ENCODE measurements around the gene FBXW4. TPM values are rescaled to one million over a fixed set of nuclear protein-coding genes. Genes with fewer than 3 reads are reported as not detected.
A peak's percentile ranks its signal among the peaks of the same experiment; 100 is the strongest.

Gene FBXW4
- total RNA-seq, 1 donor from 2014 or later: 33.4 TPM

- Mint-ChIP-seq H3K4me3 (no peak overlapping the region), H3K4me1 (peaks cover 22% of the 10 kb centered on the region), H3K27ac (ENCODE audit: unreplicated experiment) (no peak overlapping the region), H3K27me3 (ENCODE audit: low read depth) (peaks cover 12% of the 10 kb centered on the region), H3K36me3 (ENCODE audit: low read depth) (peaks cover 7% of the 10 kb centered on the region), H3K9me3 (no peaks in the 10 kb centered on the region)
- DNase-seq (ENCODE audit: low read depth, low spot score): no peak
- no peak for TF ChIP-seq CTCF (conservative IDR thresholded peaks at IDR 0.05)
These were observed 76.1 kb downstream of the FBXW4 start for GRCh38 chr10:101618871-101619270.

GRCh38 chr10:101617824-101618568, 77.0 kb downstream of the FBXW4 start:
- Mint-ChIP-seq H3K9me3 (no peaks in the 10 kb centered on the region), H3K27ac (ENCODE audit: unreplicated experiment) (no peak overlapping the region), H3K27me3 (ENCODE audit: low read depth) (peaks cover 12% of the 10 kb centered on the region), H3K4me3 (no peak overlapping the region), H3K4me1 (peaks cover 22% of the 10 kb centered on the region), H3K36me3 (ENCODE audit: low read depth) (peaks cover 2% of the 10 kb centered on the region)
- DNase-seq (ENCODE audit: low read depth, low spot score): no peak
- no peak for TF ChIP-seq CTCF (conservative IDR thresholded peaks at IDR 0.05)

- Mint-ChIP-seq H3K27me3 (ENCODE audit: low read depth) (peaks cover 12% of the 10 kb centered on the region), H3K4me1 (peaks cover 22% of the 10 kb centered on the region), H3K9me3 (no peaks in the 10 kb centered on the region), H3K4me3 (no peak overlapping the region), H3K27ac (ENCODE audit: unreplicated experiment) (peak overlapping the region; percentile 43), H3K36me3 (ENCODE audit: low read depth) (no peaks in the 10 kb centered on the region)
- no peak for DNase-seq (ENCODE audit: low read depth, low spot score)
- TF ChIP-seq CTCF (conservative IDR thresholded peaks at IDR 0.05): no peak
These were observed 77.7 kb downstream of the FBXW4 start for GRCh38 chr10:101617102-101617823.

GRCh38 chr10:101616415-101617101, 78.4 kb downstream of the FBXW4 start:
- H3K4me1 Mint-ChIP-seq: peaks cover 22% of the 10 kb centered on the region
- DNase-seq (ENCODE audit: low read depth, low spot score): no peak
- H3K4me3 Mint-ChIP-seq: no peak overlapping the region

More at GRCh38 chr10:101616415-101617101, 78.4 kb downstream of the FBXW4 start:
- H3K9me3 Mint-ChIP-seq: no peaks in the 10 kb centered on the region
- H3K27ac Mint-ChIP-seq (ENCODE audit: unreplicated experiment): no peak overlapping the region
- H3K27me3 Mint-ChIP-seq (ENCODE audit: low read depth): peaks cover 12% of the 10 kb centered on the region
- no peak for TF ChIP-seq CTCF (conservative IDR thresholded peaks at IDR 0.05)
- H3K36me3 Mint-ChIP-seq (ENCODE audit: low read depth): no peaks in the 10 kb centered on the region
